Vagina (tissue), 2 donors: ENCODE measurements around the gene OPN4. TPM values are rescaled to one million over a fixed set of nuclear protein-coding genes. Genes with fewer than 3 reads are reported as not detected.

Experiments
- DNase-seq, 2 donors: peaks; one replicate each; pipeline ENCODE4 v3.0.0-alpha.2; 2017; ENCODE audit errors: extremely low spot score in 2 of 2
- H3K27ac ChIP-seq: fragments of 200-600 bp; sonication (generic); one replicate; pipeline ENCODE4 v1.5.1; 2019
- H3K27me3 ChIP-seq: fragments of 200-600 bp; sonication (generic); one replicate; pipeline ENCODE4 v1.5.1; 2019
- H3K36me3 ChIP-seq, 2 donors: fragments of 200-600 bp; sonication (generic); one replicate each; pipeline ENCODE4 v1.5.1; 2017 to 2019
- H3K4me1 ChIP-seq: fragments of 200-600 bp; sonication (generic); one replicate; pipeline ENCODE4 v1.5.1; 2019
- H3K4me3 ChIP-seq, 2 donors: fragments of 200-600 bp; sonication (generic); 1 replicate in 1 of 2; 2 replicates in 1 of 2; pipeline ENCODE4 v1.5.1; 2016 to 2019
- H3K9me3 ChIP-seq: fragments of 200-600 bp; sonication (generic); one replicate; pipeline ENCODE4 v1.5.1; 2019
- POLR2A ChIP-seq, 2 donors: fragments of 450-650 bp; IDR thresholded peaks; one replicate each; pipeline ENCODE4 v1.6.1; 2017; ENCODE audit warnings: antibody characterized with exemption in 2 of 2, mild to moderate bottlenecking in 2 of 2, moderate library complexity in 2 of 2
- POLR2AphosphoS5 ChIP-seq, 2 donors: sonication (generic); formaldehyde crosslinking; IDR thresholded peaks; one replicate each; pipeline ENCODE4 v1.9.0; 2017; ENCODE audit warnings: antibody characterized with exemption in 2 of 2, mild to moderate bottlenecking in 2 of 2, low read depth in 1 of 2; ENCODE audit not compliant: insufficient read depth in 1 of 2
- intact Hi-C: fragments of 100-400 bp; cut with DNase I; formaldehyde crosslinking; loops from one replicate; pipeline ENCODE4 v1.15.1; 2023
- total RNA-seq: library from RNA; depleted of rRNA; stranded (reverse); fragments of >200 nt; gene quantifications from one replicate; pipeline ENCODE4 v1.2.3, GENCODE V29; 2016
- TF ChIP-seq, protein P1 (sequence below), 3 experiments: fragments of 450-650 bp in 2 of 3; fragments of 200-600 bp in 1 of 3; sonication (generic) in 1 of 3; IDR thresholded peaks; one replicate each; pipeline ENCODE4 v1.5.1; 2017 to 2019; ENCODE audit warnings: antibody characterized with exemption in 3 of 3, mild to moderate bottlenecking in 2 of 3, moderate library complexity in 2 of 3

Gene OPN4
- total RNA-seq, 1 donor from 2014 or later, result not detected

DNA sequence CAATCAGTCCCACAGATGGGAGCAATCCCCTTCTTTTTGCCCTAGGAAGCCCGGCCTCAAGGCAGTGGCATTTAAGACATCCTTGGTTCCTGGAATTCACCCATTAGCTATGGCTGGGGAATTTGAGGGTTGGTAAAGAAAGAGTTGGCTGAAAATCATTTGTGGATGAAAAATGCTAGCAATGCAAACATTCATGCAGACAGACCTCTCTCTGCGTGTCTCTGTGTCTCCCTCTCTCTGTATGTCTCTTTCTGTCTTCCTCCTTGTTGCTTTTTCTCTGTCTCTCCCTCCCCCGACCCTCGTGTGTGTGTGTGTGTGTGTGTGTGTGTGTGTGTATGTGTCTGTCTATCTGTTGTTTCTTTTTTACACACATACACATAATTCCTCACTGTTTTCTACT is 33.4 kb downstream of the OPN4 start:
- H3K27me3 ChIP-seq, result no peaks in the 10 kb centered on the region

DNA sequence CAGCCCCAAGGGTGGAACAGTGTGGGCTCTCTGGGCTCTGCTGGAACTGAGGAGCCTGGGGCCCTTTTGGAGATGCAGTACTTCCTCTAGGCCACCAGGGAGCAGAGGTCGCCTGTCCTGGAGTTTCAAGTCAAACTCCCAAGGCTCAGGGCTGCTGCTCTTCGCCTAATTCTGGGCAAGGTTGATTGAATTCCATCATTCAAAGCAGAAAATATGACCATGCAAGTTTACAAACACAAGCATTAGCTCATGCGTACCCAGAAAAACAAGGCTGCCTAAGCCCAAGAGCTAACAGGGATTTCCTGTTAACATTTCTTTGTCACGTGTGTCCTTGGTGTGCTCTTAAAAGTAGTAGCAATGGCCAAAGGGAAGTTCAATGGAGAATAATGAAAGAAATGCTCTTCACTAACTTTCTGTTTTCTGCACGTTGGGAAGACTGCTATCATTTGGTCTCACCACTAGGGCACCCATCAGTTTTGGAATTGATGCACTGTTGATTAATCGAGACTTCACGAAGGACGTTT is 34.1 kb downstream of the OPN4 start:
- intact Hi-C loops, result loop anchor here (5.0 kb wide), 1 partner anchor 214 kb away; no protein-coding TSS in a partner anchor

More for the DNA sequence above, 33.4 kb downstream of the OPN4 start:
- intact Hi-C loops, result loop anchor here (5.0 kb wide), 1 partner anchor 215 kb away; no protein-coding TSS in a partner anchor
- H3K9me3 ChIP-seq, result no peaks in the 10 kb centered on the region
- DNase-seq, result no peak
- H3K4me3 ChIP-seq, result no peak overlapping the region
- H3K27ac ChIP-seq, result no peak overlapping the region
- TF ChIP-seq POLR2AphosphoS5 (IDR thresholded peaks at IDR 0.05; ENCODE audit: insufficient read depth in 1 of 2, low read depth in 1 of 2) (no peak), POLR2A (IDR thresholded peaks at IDR 0.05) (no peak)
- TF ChIP-seq, protein P1, sequence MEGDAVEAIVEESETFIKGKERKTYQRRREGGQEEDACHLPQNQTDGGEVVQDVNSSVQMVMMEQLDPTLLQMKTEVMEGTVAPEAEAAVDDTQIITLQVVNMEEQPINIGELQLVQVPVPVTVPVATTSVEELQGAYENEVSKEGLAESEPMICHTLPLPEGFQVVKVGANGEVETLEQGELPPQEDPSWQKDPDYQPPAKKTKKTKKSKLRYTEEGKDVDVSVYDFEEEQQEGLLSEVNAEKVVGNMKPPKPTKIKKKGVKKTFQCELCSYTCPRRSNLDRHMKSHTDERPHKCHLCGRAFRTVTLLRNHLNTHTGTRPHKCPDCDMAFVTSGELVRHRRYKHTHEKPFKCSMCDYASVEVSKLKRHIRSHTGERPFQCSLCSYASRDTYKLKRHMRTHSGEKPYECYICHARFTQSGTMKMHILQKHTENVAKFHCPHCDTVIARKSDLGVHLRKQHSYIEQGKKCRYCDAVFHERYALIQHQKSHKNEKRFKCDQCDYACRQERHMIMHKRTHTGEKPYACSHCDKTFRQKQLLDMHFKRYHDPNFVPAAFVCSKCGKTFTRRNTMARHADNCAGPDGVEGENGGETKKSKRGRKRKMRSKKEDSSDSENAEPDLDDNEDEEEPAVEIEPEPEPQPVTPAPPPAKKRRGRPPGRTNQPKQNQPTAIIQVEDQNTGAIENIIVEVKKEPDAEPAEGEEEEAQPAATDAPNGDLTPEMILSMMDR (IDR thresholded peaks at IDR 0.05), result no peak
- no peaks in the 10 kb centered on the region for H3K36me3 ChIP-seq
- peaks cover 6% of the 10 kb centered on the region for H3K4me1 ChIP-seq

GRCh38 chr10:86689146-86689545 is 34.8 kb downstream of the OPN4 start:
- H3K4me3 ChIP-seq, result no peak overlapping the region
- DNase-seq, result no peak
- H3K36me3 ChIP-seq, result no peaks in the 10 kb centered on the region
- H3K27ac ChIP-seq, result no peak overlapping the region
- no peaks in the 10 kb centered on the region for H3K27me3 ChIP-seq
- H3K9me3 ChIP-seq, result no peaks in the 10 kb centered on the region
- TF ChIP-seq, protein P1 (IDR thresholded peaks at IDR 0.05), result no peak
- no peak for TF ChIP-seq POLR2A (IDR thresholded peaks at IDR 0.05)
- TF ChIP-seq POLR2AphosphoS5 (IDR thresholded peaks at IDR 0.05; ENCODE audit: insufficient read depth in 1 of 2, low read depth in 1 of 2), result no peak
- H3K4me1 ChIP-seq, result peaks cover 6% of the 10 kb centered on the region
- intact Hi-C loops, result loop anchor here (1.0 to 5.0 kb wide), 2 partner anchors 213 to 252 kb away; no protein-coding TSS in a partner anchor

More for the DNA sequence above, 34.1 kb downstream of the OPN4 start:
- Histone ChIP-seq H3K27me3 (no peaks in the 10 kb centered on the region), H3K36me3 (no peaks in the 10 kb centered on the region), H3K27ac (no peak overlapping the region), H3K9me3 (no peaks in the 10 kb centered on the region), H3K4me3 (no peak overlapping the region), H3K4me1 (peaks cover 6% of the 10 kb centered on the region)
- no peak for DNase-seq
- TF ChIP-seq, protein P1 (IDR thresholded peaks at IDR 0.05), result peak; percentile 47 to 76 (median 56)
- no peak for TF ChIP-seq POLR2AphosphoS5 (IDR thresholded peaks at IDR 0.05; ENCODE audit: insufficient read depth in 1 of 2, low read depth in 1 of 2)

- Histone ChIP-seq H3K36me3 (no peaks in the 10 kb centered on the region), H3K9me3 (no peaks in the 10 kb centered on the region), H3K27me3 (no peaks in the 10 kb centered on the region), H3K27ac (no peak overlapping the region), H3K4me3 (no peak overlapping the region), H3K4me1 (peaks cover 6% of the 10 kb centered on the region)
- intact Hi-C loops, result no loop called here
- DNase-seq, result no peak
- TF ChIP-seq POLR2AphosphoS5 (IDR thresholded peaks at IDR 0.05; ENCODE audit: insufficient read depth in 1 of 2, low read depth in 1 of 2) (no peak), POLR2A (IDR thresholded peaks at IDR 0.05) (no peak)
- TF ChIP-seq, protein P1 (IDR thresholded peaks at IDR 0.05), result no peak
These were observed 35.9 kb downstream of the OPN4 start for GRCh38 chr10:86690231-86690630.

GRCh38 chr10:86690657-86691084 is 36.3 kb downstream of the OPN4 start:
- TF ChIP-seq POLR2A (IDR thresholded peaks at IDR 0.05), result no peak
- TF ChIP-seq, protein P1 (IDR thresholded peaks at IDR 0.05), result no peak
- no peak for TF ChIP-seq POLR2AphosphoS5 (IDR thresholded peaks at IDR 0.05; ENCODE audit: insufficient read depth in 1 of 2, low read depth in 1 of 2)
- no peak for DNase-seq
- Histone ChIP-seq H3K4me1 (peaks cover 6% of the 10 kb centered on the region), H3K4me3 (no peak overlapping the region), H3K9me3 (no peaks in the 10 kb centered on the region), H3K27me3 (no peaks in the 10 kb centered on the region), H3K36me3 (no peaks in the 10 kb centered on the region), H3K27ac (no peak overlapping the region)
- intact Hi-C loops, result no loop called here
